Stimulated activated CD4-positive, alpha-beta T cell treated with anti-CD3 and anti-CD28 coated beads, Interleukin-1b, Interleukin-23, amount 100 ng/mL, for 48 hours (primary cell): ENCODE data around the gene UBE2O.

Experiments
- DNase-seq: peaks from one replicate; pipeline ENCODE4 v3.0.0-alpha.2; 2020

The UBE2O gene

DNA sequence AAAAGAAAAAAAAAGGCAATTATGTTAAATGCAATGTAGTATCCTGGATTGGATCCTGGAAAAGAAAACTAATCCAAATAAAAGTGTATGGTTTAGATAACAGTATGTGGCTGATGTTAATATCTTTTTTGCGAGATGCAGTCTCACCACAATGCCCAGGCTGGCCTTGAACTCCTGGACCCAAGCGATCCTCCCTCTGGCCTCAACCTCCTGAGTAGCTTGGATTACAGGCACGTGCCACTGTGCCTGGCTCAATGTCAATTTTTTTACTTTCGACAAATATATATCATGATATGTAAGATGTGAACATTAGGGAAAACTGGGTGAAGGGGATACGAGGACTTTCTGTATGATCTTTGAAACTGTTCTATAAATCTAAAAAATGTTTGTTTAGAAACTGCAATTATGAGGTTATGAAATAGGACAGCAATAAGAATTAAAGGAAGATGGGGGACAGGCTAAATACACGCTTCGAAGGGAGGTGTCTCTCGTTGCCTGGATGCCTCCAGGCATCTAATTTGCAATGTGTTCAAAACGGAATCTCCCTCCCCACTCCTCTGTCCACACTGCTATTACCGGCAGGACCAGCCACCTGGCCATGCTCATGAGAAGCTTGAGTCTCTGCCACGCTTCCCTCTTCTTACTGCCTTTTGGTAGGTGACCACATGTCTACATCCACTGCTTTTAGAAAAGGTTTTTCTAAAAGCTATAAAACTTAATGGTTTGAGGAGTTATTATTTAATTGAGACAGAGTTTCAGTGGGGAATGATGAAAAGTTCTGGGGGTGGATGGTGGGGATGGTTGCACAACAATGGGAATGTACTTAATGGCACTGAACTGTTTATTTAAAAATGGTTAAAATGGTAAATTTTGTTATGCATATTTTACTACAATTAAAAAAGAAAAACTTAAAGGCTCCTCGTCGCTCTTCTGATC, 15.2 kb downstream of the UBE2O start:
- DNase-seq, result no peak

DNA sequence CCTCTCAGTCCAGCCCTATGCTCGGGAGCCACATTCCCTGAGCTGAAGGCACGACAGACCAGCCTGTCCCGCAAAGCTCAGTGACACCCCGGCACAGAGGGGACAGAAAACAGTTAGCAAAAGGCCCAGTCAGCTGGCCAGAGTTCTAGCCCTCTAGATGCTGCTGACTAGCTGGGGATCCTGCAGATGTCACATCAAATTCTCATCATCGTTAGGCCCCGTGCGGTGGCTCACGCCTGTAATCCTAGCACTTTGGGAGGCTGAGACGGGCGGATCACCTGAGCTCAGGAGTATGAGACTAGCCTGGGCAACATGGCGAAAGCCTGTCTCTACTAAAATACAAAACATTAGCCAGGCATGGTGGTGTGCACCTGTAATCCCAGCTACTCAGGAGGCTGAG, 17.2 kb downstream of the UBE2O start:
- DNase-seq, result no peak

DNA sequence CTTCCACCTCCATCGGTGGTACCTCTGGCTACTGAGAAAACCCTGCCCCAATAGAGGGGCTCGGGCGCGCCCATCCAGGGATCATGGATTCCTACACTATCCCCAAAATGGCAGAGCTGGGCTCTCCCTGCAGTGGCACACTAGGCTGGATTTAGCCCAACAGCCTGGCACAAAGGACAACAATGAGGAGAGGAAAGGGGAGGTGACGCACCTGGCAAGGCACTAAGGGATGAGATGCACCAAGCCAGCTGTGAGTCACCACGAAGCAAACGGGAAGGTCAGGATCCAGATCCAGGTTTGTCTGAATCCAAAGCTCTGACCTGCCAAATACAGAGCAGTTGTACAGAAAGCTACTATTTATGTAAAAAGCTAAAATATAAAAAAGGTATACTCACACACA, 18.1 kb downstream of the UBE2O start:
- no peak for DNase-seq

- no peak for DNase-seq
Measured at GRCh38 chr17:76433693-76434092, 19.3 kb downstream of the UBE2O start.

DNA sequence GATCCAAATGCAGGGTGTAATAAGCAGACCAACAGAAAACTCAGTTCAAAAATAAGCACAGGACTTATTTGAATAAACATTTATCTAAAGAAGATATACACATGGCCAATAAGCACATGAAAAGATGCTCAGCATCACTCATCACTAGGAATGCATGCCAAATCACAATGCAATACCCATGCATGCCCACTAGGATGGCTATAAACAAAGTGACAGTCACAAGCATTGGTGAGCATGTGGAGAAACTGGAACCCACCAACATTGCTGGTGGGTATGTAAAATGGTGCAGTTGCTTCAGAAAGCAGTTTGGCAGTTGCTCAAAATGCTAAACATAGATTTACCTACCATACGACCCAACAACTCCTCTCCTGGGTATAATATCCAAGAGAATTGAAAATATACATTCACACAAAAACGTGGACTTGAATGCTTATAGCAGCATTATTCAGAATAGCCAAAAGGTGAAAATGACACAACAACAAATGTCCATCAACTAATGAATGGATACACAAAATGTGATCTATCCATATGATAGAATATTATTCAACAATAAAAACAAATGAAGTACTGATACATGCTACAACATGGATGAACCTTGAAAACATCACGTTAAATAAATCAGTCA, 20.1 kb downstream of the UBE2O start:
- no peak for DNase-seq

- no peak for DNase-seq
Measured at GRCh38 chr17:76432004-76432403, 20.9 kb downstream of the UBE2O start.

DNA sequence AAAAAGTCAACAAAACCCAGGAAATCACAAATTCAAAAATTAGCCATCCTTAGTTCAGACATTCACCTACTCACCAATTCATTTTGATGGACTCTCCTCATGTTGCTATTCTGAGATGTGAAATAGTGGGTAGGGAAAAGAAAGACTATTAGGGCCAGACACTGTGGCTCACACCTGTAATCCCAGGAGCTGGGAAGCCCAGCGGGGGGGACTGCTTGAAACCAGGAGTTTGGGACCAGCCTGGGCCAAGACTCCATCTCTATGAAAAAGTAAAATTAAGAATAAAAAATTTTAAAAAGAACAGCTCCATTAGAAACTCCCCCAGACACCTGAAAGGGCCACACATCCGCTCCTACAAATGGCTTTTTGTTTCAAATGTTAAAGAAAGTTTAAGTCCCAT, 21.4 kb downstream of the UBE2O start:
- no peak for DNase-seq

- no peak for DNase-seq
Measured at GRCh38 chr17:76428511-76428910, 24.4 kb downstream of the UBE2O start.

DNA sequence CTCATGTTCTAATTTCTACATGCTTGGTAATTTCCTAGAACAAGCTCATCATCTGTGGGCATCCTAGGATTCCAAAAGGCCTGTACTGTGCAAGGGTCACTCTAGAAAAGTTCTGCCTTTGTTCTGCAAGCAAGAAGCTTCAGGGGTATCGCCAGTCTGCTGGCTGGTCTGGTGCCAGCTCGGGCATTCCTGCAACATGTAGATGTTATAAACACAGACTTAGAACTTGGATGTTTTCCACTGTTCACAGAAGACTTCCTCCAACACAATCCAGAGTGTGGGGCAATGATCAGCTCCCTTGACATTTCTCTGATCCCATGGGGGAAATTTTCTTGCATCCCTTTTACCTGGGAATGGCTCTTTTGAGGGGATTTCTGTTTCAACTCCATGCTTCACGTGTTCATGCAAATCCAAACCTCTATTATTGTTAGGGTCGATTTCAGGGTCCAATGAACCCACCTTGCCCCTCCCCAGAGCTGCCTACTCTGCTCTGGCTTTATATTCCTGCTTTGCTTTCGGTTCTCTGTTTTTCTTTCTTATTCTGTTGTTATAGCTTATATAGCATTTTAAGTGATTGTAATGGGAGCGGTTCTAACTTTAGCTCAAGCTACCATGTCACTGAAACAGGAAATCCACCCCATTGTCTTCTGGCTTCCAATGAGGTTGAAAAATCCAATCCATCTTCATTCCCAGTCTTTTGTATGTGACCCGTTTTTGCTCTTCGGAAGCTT, 25.3 kb downstream of the UBE2O start:
- DNase-seq, result no peak

GRCh38 chr17:76426853-76427252, 26.1 kb downstream of the UBE2O start:
- DNase-seq, result no peak

DNA sequence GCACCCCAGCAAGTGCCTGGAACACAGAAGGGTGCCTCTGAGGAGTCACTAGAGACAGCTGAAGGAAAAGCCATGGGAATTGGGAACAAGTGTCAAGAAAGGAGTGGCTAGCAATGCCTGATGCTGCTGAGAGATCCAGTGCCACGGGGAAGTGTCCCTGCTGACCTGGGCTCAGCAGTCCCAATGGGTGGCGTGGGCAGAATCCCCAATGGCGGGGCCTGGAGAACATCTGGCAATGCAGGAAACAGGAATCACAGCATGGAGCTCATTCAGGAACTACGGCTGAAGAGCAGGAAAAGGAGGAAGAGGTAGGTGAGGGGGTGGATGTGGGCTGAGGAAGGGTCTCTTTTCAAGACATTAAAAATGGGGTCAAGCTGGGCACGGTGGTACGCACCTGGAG, 30.1 kb downstream of the UBE2O start:
- DNase-seq, result no peak

DNA sequence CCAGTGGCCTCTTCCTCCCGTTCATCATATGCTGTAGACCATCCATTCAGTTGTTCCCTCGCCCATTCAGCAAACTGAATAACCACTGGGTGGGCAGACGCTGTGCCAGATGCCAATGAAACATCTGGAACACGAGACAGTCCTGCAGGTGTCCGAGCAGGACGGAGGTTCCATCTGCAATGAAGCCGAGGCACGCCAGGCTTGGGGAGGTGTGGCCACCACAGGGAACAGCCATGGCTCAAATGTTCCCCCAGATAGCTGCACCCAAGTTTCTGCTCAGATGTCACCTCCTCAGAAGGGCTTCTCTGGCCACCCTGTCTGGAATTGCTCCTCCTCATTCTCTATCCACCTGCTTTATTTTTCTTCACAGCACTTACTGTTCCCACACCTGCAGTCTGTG, 30.5 kb downstream of the UBE2O start:
- DNase-seq, result no peak

GRCh38 chr17:76421044-76421407, 31.9 kb downstream of the UBE2O start:
- DNase-seq, result no peak

DNA sequence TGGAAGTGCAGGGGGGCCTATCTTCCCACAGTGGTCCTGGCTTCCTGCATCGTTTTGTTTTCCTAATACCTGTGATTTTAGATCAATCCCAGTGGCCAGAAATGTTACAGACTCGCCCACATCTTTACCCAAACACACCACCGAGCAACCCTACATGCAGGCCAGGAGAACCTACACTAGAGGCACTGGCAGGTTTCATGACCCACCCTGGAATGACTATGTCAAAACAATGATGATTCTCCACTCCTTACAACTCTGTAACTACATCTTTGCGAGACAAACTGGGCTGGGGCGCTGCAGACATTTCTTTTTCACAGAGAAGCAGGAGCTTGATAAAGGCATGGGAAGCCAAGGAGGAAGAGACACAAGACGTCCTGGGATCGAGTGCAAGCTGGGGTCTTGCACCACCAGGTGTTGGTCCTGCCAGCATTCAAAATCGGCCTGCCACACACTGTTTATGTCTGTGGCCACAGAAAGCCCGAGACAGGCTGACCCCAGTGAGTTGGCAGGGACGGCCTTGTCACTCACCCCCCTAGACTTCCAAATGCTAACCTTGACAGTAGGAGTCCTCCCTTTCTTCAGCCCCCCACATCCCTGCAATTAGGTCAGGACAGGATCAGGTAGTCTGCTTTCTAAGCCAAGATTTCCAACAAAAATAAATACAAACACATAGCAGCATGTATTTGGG, 32.5 kb downstream of the UBE2O start:
- no peak for DNase-seq

- DNase-seq, result no peak
Measured at GRCh38 chr17:76419576-76420260, 33.2 kb downstream of the UBE2O start.

DNA sequence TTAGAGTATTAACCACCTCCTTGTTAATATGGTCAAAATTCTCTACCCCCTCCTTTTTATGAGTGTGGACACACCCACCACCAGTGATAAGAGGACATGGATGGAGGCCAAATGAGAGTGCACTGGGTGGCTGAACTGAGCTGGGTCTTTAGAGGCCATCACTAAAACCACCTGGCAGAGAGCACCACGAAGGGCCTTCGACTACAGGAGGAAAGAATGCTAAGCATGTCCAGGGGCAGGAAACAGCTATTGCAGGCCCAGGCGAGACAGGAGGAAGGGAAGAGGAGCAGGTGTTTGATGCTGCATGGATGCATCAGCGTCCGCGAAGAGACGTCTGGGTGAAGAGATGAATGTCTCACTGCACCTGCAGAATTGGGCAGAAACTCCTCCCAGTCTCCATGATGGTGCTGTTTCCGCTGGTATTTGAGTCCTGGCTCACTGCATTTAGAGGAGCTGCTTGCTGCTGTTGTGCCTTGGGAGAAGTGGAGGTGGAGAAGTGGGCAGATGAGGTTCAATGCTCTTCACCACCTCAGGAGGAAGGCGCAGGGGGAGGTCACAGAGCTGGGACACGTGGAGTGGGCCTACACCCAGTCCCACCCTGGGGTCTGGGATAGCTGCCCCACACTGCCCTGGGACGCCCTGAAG, 35.3 kb downstream of the UBE2O start:
- no peak for DNase-seq

- DNase-seq, result no peak
Measured at GRCh38 chr17:76416899-76417298, 36.1 kb downstream of the UBE2O start.

- no peak for DNase-seq
Measured at GRCh38 chr17:76416457-76416856, 36.5 kb downstream of the UBE2O start.

DNA sequence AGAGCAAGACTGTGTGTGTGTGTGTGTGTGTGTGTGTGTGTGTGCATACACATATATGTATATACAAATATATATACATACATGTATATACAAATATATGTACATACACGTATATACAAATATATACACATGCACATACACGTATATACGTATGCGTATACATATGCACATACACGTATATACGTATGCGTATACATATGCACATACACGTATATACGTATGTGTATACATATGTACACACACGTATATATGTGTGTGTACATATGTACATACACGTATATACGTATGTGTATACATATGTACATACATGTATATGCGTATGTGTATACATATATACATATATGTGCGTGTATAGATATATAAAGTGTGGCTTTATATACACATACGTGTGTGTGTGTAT, 37.2 kb downstream of the UBE2O start:
- no peak for DNase-seq

DNA sequence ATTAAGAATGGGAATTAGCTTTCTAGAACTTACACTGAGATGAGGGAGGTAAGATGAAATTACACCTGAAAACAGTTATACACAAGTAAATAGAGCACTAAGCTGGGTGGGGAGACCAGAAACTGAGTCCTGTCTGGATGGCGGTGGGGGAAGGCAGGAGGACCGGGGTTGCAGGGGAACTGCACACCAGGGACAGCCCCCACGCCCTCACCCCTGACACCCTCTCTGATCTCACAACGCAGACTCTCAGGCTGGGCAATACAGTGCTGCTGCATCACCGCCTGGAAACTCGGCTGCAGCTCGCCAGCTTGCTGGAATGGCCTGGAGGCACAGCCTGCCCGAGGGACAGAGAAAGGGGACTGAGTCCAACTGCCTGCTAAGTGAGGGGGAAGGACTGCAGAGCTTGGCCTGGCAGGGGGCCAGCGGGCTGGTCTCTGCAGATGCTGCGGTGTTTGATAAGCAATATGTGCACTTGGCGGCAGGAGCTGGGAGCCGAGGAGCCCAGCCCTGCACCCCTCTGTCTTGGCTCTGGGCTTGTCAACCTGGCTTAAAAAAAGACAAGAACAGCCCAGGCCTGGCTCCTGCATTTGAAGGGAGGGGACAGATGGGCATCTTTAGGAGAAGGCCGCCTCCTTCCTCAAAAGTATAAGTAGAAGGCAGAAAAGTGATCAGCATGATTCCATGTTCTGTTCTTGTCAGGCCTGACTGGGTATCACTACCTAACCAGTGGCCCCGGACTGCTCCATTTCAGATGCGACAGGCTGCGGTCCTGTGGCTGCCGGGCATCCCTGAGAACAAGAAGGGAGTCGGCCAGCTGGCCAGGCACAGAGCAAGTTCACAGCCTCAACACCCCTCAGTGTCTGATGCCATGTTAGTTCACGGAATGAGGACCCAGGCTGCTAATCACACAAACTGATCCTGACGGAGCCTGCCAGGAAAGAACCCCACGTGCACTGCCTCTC, 38.3 kb downstream of the UBE2O start:
- no peak for DNase-seq

GRCh38 chr17:76411247-76411646, 41.7 kb downstream of the UBE2O start:
- no peak for DNase-seq
